HepG2 (cell line): ENCODE results near the gene MIEF1. TPM values are rescaled to one million over a fixed set of nuclear protein-coding genes. Genes with fewer than 3 reads are reported as not detected.

ENCODE experiments used
- ATAC-seq: fragments of 200-7000 bp; cut with Tn5 transposase; 3 replicates; pipeline ENCODE4 v1.9.1; 2020; ENCODE audit warnings: mild to moderate bottlenecking, moderate library complexity
- BruUV-seq: library from RNA; stranded (reverse); fragments of 400-500 nt; replicated peaks from 2 replicates; lab custom pipeline; 2021; lab: Mats Ljungman, UMichigan
- CTCF ChIA-PET: fragments of 300-600 bp; formaldehyde crosslinking; extraction: SDS; loops from one replicate; lab custom pipeline; 2021; ENCODE audit warnings: low total read pairs, inconsistent platforms, low intra/inter-chr PET ratio; lab: Yijun Ruan, JAX
- POLR2A ChIA-PET: fragments of 350-600 bp; sonication (Branson Sonifier 250); formaldehyde crosslinking; loops from one replicate; lab custom pipeline; 2020; ENCODE audit warnings: antibody characterized with exemption, inconsistent platforms; lab: Yijun Ruan, JAX
- DNase-seq: peaks from one replicate; pipeline ENCODE4 v3.0.0-alpha.2; 2015; ENCODE audit warnings: low spot score
- FAIRE-seq: peaks from 3 replicates; lab custom pipeline; 2011; peaks lifted over from hg19 to GRCh38; lab: Jason Lieb, UNC
- H2AFZ ChIP-seq: one replicate; pipeline ENCODE4 v1.6.1; 2011; ENCODE audit warnings: low read length, inconsistent platforms
- H3K27ac ChIP-seq: fragments of 300-600 bp; 3 replicates; pipeline ENCODE4 v1.8.0; 2011; ENCODE audit warnings: mixed run types, mild to moderate bottlenecking, mixed read lengths, low read length, inconsistent platforms; ENCODE audit not compliant: insufficient read depth; ENCODE audit errors: extremely low read length
- H3K27me3 ChIP-seq, 2 experiments: fragments of 200-600 bp in 1 of 2; 2 replicates in 1 of 2; 3 replicates in 1 of 2; pipeline versions ENCODE4 v1.6.0 to v1.8.0; 2011; ENCODE audit warnings: low read length in 2 of 2, mild to moderate bottlenecking in 2 of 2, moderate library complexity in 2 of 2, inconsistent platforms in 1 of 2; ENCODE audit not compliant: insufficient read depth in 2 of 2, control insufficient read depth in 1 of 2
- H3K36me3 ChIP-seq, 2 experiments: fragments of 200-600 bp in 1 of 2; replicated peaks in 1 of 2; 2 replicates in 1 of 2; 3 replicates in 1 of 2; pipeline versions ENCODE4 v1.5.1 to v1.8.0; 2011; ENCODE audit warnings: low read length in 2 of 2, inconsistent platforms in 1 of 2; ENCODE audit not compliant: insufficient read depth in 2 of 2, control insufficient read depth in 1 of 2
- H3K4me1 ChIP-seq: 2 replicates; pipeline ENCODE4 v1.5.1; 2012; ENCODE audit warnings: low read length, inconsistent platforms; ENCODE audit not compliant: insufficient read depth
- H3K4me2 ChIP-seq: 2 replicates; pipeline ENCODE4 v1.6.0; 2011; ENCODE audit warnings: low read depth, low read length, inconsistent platforms
- H3K4me3 ChIP-seq, 3 experiments: fragments of 200-600 bp in 1 of 3; sonication (generic), shearing (Covaris generic) in 1 of 3; replicated peaks in 1 of 3; 2 replicates each; pipeline ENCODE4 v1.5.1; 2011 to 2016; ENCODE audit warnings: low read length in 3 of 3, inconsistent platforms in 2 of 3, low read depth in 2 of 3, mild to moderate bottlenecking in 2 of 3, control low read depth in 1 of 3, mixed read lengths in 1 of 3; ENCODE audit not compliant: insufficient read depth in 1 of 3
- H3K79me2 ChIP-seq: one replicate; pipeline ENCODE4 v1.6.1; 2011; ENCODE audit warnings: low read length, inconsistent platforms; ENCODE audit not compliant: insufficient read depth
- H3K9ac ChIP-seq: 2 replicates; pipeline ENCODE4 v1.6.0; 2011; ENCODE audit warnings: mild to moderate bottlenecking, low read depth, low read length, inconsistent platforms; ENCODE audit not compliant: insufficient read depth
- H3K9me3 ChIP-seq: 2 replicates; pipeline ENCODE4 v1.5.1; 2012; ENCODE audit warnings: mild to moderate bottlenecking, low read length
- H4K20me1 ChIP-seq: 2 replicates; pipeline ENCODE4 v1.6.0; 2011; ENCODE audit warnings: inconsistent platforms, mild to moderate bottlenecking, low read length, moderate library complexity; ENCODE audit not compliant: insufficient read depth
- ATAD3A ChIP-seq: sonication (generic); formaldehyde crosslinking; IDR thresholded peaks from 2 replicates; pipeline ENCODE4 v1.4.0; 2020; ENCODE audit warnings: missing genetic modification reagents
- CBFB ChIP-seq: sonication (generic); formaldehyde crosslinking; IDR thresholded peaks from 2 replicates; pipeline ENCODE4 v1.4.0; 2020; ENCODE audit warnings: missing genetic modification reagents
- IKZF4 ChIP-seq: sonication (generic); formaldehyde crosslinking; IDR thresholded peaks from 2 replicates; pipeline ENCODE4 v1.5.1; 2020; ENCODE audit warnings: borderline replicate concordance, mild to moderate bottlenecking, low read depth, missing genetic modification reagents; ENCODE audit errors: not compliant biosample characterization
- KDM5B ChIP-seq: sonication (generic); formaldehyde crosslinking; IDR thresholded peaks from 2 replicates; pipeline ENCODE4 v1.4.0; 2020; ENCODE audit warnings: missing genetic modification reagents, mild to moderate bottlenecking, borderline replicate concordance
- MYNN ChIP-seq: sonication (generic); formaldehyde crosslinking; IDR thresholded peaks from 2 replicates; pipeline ENCODE4 v1.4.0; 2020; ENCODE audit warnings: mild to moderate bottlenecking, low read depth, missing genetic modification reagents
- NR2F6 ChIP-seq, 2 experiments: IDR thresholded peaks; 2 replicates each; pipeline ENCODE4 v1.6.1; 2016; ENCODE audit warnings: antibody characterized with exemption in 1 of 2, mild to moderate bottlenecking in 1 of 2
- RBM22 ChIP-seq: fragments of 200-400 bp; formaldehyde crosslinking; optimal IDR thresholded peaks from 2 replicates; pipeline ENCODE3; 2017; ENCODE audit warnings: mild to moderate bottlenecking, low read length, moderate library complexity
- RXRB ChIP-seq: IDR thresholded peaks from 2 replicates; pipeline ENCODE4 v1.6.1; 2016; ENCODE audit warnings: borderline replicate concordance, missing genetic modification reagents, missing compliant biosample characterization
- SOX13 ChIP-seq, 3 experiments: fragments of 450-650 bp in 1 of 3; sonication (generic) in 1 of 3; formaldehyde crosslinking in 1 of 3; IDR thresholded peaks in 2 of 3; conservative IDR thresholded peaks in 1 of 3; 2 replicates each; pipeline versions ENCODE4 v1.5.0 to v1.6.1; 2016 to 2020; ENCODE audit warnings: antibody characterized with exemption in 1 of 3, mild to moderate bottlenecking in 1 of 3, missing compliant biosample characterization in 1 of 3, missing genetic modification reagents in 1 of 3, moderate library complexity in 1 of 3
- TGIF2 ChIP-seq: IDR thresholded peaks from 2 replicates; pipeline ENCODE4 v1.6.1; 2016; ENCODE audit warnings: control low read depth, missing compliant biosample characterization
- ZBTB44 ChIP-seq: sonication (generic); formaldehyde crosslinking; IDR thresholded peaks from 2 replicates; pipeline ENCODE4 v1.4.0; 2020; ENCODE audit warnings: missing genetic modification reagents
- ZNF138 ChIP-seq: sonication (generic); formaldehyde crosslinking; IDR thresholded peaks from 2 replicates; pipeline ENCODE4 v1.5.0; 2020; ENCODE audit warnings: mild to moderate bottlenecking, low read depth, missing genetic modification reagents
- ZNF605 ChIP-seq: sonication (generic); formaldehyde crosslinking; IDR thresholded peaks from 2 replicates; pipeline ENCODE4 v1.8.0; 2022; ENCODE audit warnings: mild to moderate bottlenecking, missing genetic modification reagents
- ZNF678 ChIP-seq: sonication (generic); formaldehyde crosslinking; IDR thresholded peaks from 2 replicates; pipeline ENCODE4 v1.4.0; 2020; ENCODE audit warnings: mild to moderate bottlenecking, missing genetic modification reagents
- ZNF839 ChIP-seq: sonication (generic); formaldehyde crosslinking; IDR thresholded peaks from 2 replicates; pipeline ENCODE4 v1.4.0; 2020; ENCODE audit warnings: missing genetic modification reagents, mild to moderate bottlenecking, borderline replicate concordance
- WGBS: methylation state at CpG from one replicate; pipeline ENCODE4 v1.1.6; 2017; ENCODE audit warnings: low lambda C conversion rate; 5-methylcytosine and 5-hydroxymethylcytosine counted together
- in situ Hi-C: cut with HindIII; loops from 2 replicates; pipeline ENCODE4 v1.10.0; 2017; ENCODE audit warnings: low pct_unique_long_range_greater_than_20kb; ENCODE audit not compliant: extremely low pct_ligation_motif_present
- intact Hi-C: fragments of 100-400 bp; cut with micrococcal nuclease; formaldehyde crosslinking; loops from one replicate; pipeline ENCODE4 v1.10.0; 2022; ENCODE audit not compliant: unreplicated experiment
- polyA plus RNA-seq, 8 experiments: library from polyadenylated mRNA; depleted of rRNA in 3 of 8; stranded (reverse) in 7 of 8; unstranded in 1 of 8; fragments of >200 nt; fragmentation: Illumina TruSeq in 4 of 8; extraction: Trizol in 4 of 8; gene quantifications; 2 replicates each; pipeline versions ENCODE4 v1.2.1 to v1.2.3, GENCODE V29; 2011 to 2016; ENCODE audit warnings: low read depth in 4 of 8, missing spikeins in 1 of 8, mixed read lengths in 1 of 8; ENCODE audit not compliant: insufficient read depth in 1 of 8
- total RNA-seq, 5 experiments: library from RNA; depleted of rRNA; stranded (reverse); fragments of >200 nt; fragmentation: Illumina TruSeq; extraction: Trizol; gene quantifications; 2 replicates each; pipeline ENCODE4 v1.2.3, GENCODE V29; 2016; ENCODE audit warnings: low read depth in 1 of 5
- TF ChIP-seq, protein P1 (sequence below): sonication (generic); formaldehyde crosslinking; IDR thresholded peaks from 2 replicates; pipeline ENCODE4 v1.5.0; 2020; ENCODE audit warnings: missing genetic modification reagents
- TF ChIP-seq, protein P2 (sequence below): IDR thresholded peaks from 2 replicates; pipeline ENCODE4 v1.6.1; 2016; ENCODE audit warnings: missing compliant biosample characterization, missing genetic modification reagents, borderline replicate concordance

Gene MIEF1
- total and polyA plus RNA-seq, 2 of the 13 experiments (the other 11 are each of a cell fraction or from before 2014, with no cell fraction given) = 21.7 to 34.8 TPM

DNA sequence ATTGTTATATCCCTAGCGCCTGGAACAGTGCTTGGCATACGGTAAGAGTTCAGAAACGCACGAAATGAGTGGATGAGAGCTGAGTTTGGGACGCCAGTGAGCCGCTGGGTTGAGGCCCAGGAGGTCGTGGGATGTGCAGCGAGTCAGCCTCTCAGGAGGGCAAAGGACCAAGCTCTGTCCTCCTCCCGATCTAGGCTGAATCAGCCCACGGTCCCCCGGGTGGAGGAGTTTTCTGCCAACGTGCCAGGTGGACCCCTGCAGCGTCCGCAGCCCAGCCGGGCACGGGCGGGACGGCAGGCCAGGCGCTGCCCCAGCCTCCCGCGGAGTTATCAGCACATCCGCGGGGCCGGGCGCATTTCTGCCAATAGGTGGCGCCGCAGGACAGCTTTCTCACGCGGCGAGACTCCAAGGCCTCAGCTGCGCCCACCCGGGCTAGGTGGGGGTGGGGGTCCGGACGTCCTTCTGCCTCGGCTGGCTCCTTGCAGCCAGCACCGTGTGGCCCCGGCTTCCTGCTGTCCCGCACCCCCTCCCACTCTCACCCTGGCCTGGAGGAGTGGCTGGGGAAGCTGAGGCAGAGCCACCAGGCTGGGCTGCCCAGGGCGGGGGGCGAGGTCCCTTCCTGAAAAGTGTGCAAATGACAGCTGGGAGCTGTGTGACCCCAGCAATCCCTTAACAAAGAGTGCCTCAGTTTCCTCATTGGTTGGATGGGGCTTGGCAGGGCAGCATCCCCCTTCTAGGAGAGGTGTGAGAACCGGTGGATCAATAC lies 32.7 kb downstream of the MIEF1 start:
- Histone ChIP-seq H3K4me2 (peak overlapping the region; percentile 95), H3K36me3 (peaks cover 2 to 5% of the 10 kb centered on the region in 2 experiments; a peak in 3 of 5 replicates), H3K4me3 (peak overlapping the region; percentile 55 to 77 (median 59)), H3K79me2 (peaks cover 18% of the 10 kb centered on the region), H3K9ac (peak overlapping the region; percentile 57), H4K20me1 (0 out of 2 replicates have a peak, but pooled peaks cover under 1% of the 10 kb centered on the region), H2AFZ (peak overlapping the region; percentile 92), H3K27ac (peak overlapping the region; percentile 56), H3K4me1 (peaks cover 45% of the 10 kb centered on the region), H3K9me3 (no peaks in the 10 kb centered on the region), H3K27me3 (peaks cover 0 to 14% of the 10 kb centered on the region in 2 experiments; a peak in 3 of 5 replicates)
- peak; percentile 54 for DNase-seq
- FAIRE-seq = no peak
- ChIA-PET CTCF (interaction anchor here (0.6 to 4.0 kb wide), 6 partner anchors 39 to 814 kb away, joined by 3 to 21 read pairs (median 6); no protein-coding TSS in a partner anchor), POLR2A (interaction anchor here (1.0 to 4.1 kb wide), 10 partner anchors 12 to 509 kb away, joined by 3 to 15 read pairs (median 8); partner anchors contain the start of genes ATF4, MIEF1 and RPL3)
- BruUV-seq = no TSS peak
- intact Hi-C loops (loop anchor here (2.0 kb wide), 1 partner anchor 502 kb away; no protein-coding TSS in a partner anchor), in situ Hi-C loops (loop anchor here (5.0 kb wide), 2 partner anchors 273 to 493 kb away; no protein-coding TSS in a partner anchor)
- ATAC-seq = peak; percentile 65
- 3% methylated on average over 13 of the region's 41 CpGs for WGBS
- TF ChIP-seq RXRB (CRISPR knock-in tag) (0 out of 2 replicates have a peak, but pooled peaks have one; percentile 9), ATAD3A (no peak), ZNF678 (CRISPR knock-in tag) (peak; percentile 17; the same call in 1 of the 2 replicates), TGIF2 (CRISPR knock-in tag) (0 out of 2 replicates have a peak, but pooled peaks have one; percentile 42), CBFB (CRISPR knock-in tag) (peak; percentile 38; the same call in 1 of the 2 replicates), KDM5B (CRISPR knock-in tag) (peak; percentile 42; the same call in 1 of the 2 replicates), IKZF4 (CRISPR knock-in tag) (peak; percentile 35), ZNF138 (CRISPR knock-in tag) (no peak), NR2F6 (IDR thresholded peaks at IDR 0.05) (no peak), NR2F6 (CRISPR knock-in tag; IDR thresholded peaks at IDR 0.05) (0 out of 2 replicates have a peak, but pooled peaks have one; percentile 25), MYNN (CRISPR knock-in tag) (no peak), RBM22 (no peak), ZBTB44 (no peak), ZNF605 (CRISPR knock-in tag) (0 out of 2 replicates have a peak, but pooled peaks have one; percentile 62), ZNF839 (CRISPR knock-in tag) (no peak), SOX13 (IDR thresholded peaks at IDR 0.05) (no peak), SOX13 (CRISPR knock-in tag; conservative IDR thresholded peaks at IDR 0.05 in 1 of 2, IDR thresholded peaks at IDR 0.05 in 1 of 2) (peak in 1 of 2 experiments; percentile 44; a peak in 1 of 4 replicates)
- TF ChIP-seq, protein P1, sequence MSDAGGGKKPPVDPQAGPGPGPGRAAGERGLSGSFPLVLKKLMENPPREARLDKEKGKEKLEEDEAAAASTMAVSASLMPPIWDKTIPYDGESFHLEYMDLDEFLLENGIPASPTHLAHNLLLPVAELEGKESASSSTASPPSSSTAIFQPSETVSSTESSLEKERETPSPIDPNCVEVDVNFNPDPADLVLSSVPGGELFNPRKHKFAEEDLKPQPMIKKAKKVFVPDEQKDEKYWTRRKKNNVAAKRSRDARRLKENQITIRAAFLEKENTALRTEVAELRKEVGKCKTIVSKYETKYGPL (CRISPR knock-in tag) = no peak
- TF ChIP-seq, protein P2, sequence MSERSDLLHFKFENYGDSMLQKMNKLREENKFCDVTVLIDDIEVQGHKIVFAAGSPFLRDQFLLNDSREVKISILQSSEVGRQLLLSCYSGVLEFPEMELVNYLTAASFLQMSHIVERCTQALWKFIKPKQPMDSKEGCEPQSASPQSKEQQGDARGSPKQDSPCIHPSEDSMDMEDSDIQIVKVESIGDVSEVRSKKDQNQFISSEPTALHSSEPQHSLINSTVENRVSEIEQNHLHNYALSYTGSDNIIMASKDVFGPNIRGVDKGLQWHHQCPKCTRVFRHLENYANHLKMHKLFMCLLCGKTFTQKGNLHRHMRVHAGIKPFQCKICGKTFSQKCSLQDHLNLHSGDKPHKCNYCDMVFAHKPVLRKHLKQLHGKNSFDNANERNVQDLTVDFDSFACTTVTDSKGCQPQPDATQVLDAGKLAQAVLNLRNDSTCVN (CRISPR knock-in tag) = peak; percentile 51; the same call in 1 of the 2 replicates
